Mesenchymal stem cell (in vitro differentiated cells and primary cell): ENCODE measurements around the gene DNAJC8.
A peak's percentile ranks its signal among the peaks of the same experiment; 100 is the strongest.

Experiments used
- DNase-seq: peaks from one replicate; pipeline ENCODE4 v3.0.0-alpha.2; 2013
- H2AFZ ChIP-seq: one replicate; pipeline ENCODE4 v1.6.1; 2013; ENCODE audit warnings: low read depth, mild to moderate bottlenecking, control low read depth, inconsistent platforms, low read length, moderate library complexity
- H2AK5ac ChIP-seq: 2 replicates; pipeline ENCODE4 v1.6.1; 2013; ENCODE audit warnings: low read length, moderate library complexity, mild to moderate bottlenecking, inconsistent platforms; ENCODE audit not compliant: severe bottlenecking
- H2BK120ac ChIP-seq: one replicate; pipeline ENCODE4 v1.6.1; 2013; ENCODE audit warnings: low read depth, mild to moderate bottlenecking, inconsistent platforms, low read length, moderate library complexity
- H2BK12ac ChIP-seq, 2 experiments: one replicate each; pipeline ENCODE4 v1.6.1; 2013; ENCODE audit warnings: inconsistent platforms in 2 of 2, low read length in 2 of 2, mild to moderate bottlenecking in 2 of 2, moderate library complexity in 2 of 2, control low read depth in 1 of 2
- H2BK15ac ChIP-seq: one replicate; pipeline ENCODE4 v1.6.1; 2013; ENCODE audit warnings: mild to moderate bottlenecking, low read depth, inconsistent platforms; ENCODE audit not compliant: poor library complexity, severe bottlenecking
- H2BK5ac ChIP-seq: 2 replicates; pipeline ENCODE4 v1.6.1; 2013; ENCODE audit warnings: low read depth, mild to moderate bottlenecking, low read length, control low read depth, inconsistent platforms; ENCODE audit not compliant: poor library complexity, severe bottlenecking
- H3K14ac ChIP-seq, 2 experiments: one replicate each; pipeline ENCODE4 v1.6.1; 2013; ENCODE audit warnings: inconsistent platforms in 2 of 2, low read length in 2 of 2, control low read depth in 1 of 2, mild to moderate bottlenecking in 1 of 2, moderate library complexity in 1 of 2
- H3K18ac ChIP-seq, 2 experiments: one replicate each; pipeline ENCODE4 v1.6.1; 2013; ENCODE audit warnings: inconsistent platforms in 2 of 2, low read length in 2 of 2, control low read depth in 1 of 2, low read depth in 1 of 2, mild to moderate bottlenecking in 1 of 2
- H3K23ac ChIP-seq, 2 experiments: one replicate each; pipeline ENCODE4 v1.6.1; 2013; ENCODE audit warnings: inconsistent platforms in 2 of 2, low read length in 2 of 2, mild to moderate bottlenecking in 2 of 2, moderate library complexity in 2 of 2, control low read depth in 1 of 2
- H3K27ac ChIP-seq: 2 replicates; pipeline ENCODE4 v1.5.1; 2013; ENCODE audit warnings: mild to moderate bottlenecking, moderate library complexity, low read length, control low read depth, inconsistent platforms; ENCODE audit not compliant: poor library complexity, severe bottlenecking
- H3K27me3 ChIP-seq, 2 experiments: 2 replicates each; pipeline versions ENCODE4 v1.6.1 to v1.7.0; 2013; ENCODE audit warnings: low read length in 2 of 2, mild to moderate bottlenecking in 2 of 2, moderate library complexity in 2 of 2, control low read depth in 1 of 2, inconsistent platforms in 1 of 2; ENCODE audit not compliant: control insufficient read depth in 1 of 2, insufficient read depth in 1 of 2
- H3K36me3 ChIP-seq, 2 experiments: 2 replicates each; pipeline versions ENCODE4 v1.6.1 to v1.7.0; 2013; ENCODE audit warnings: low read length in 2 of 2, control low read depth in 1 of 2, inconsistent platforms in 1 of 2, low read depth in 1 of 2, mild to moderate bottlenecking in 1 of 2; ENCODE audit not compliant: insufficient read depth in 2 of 2, control insufficient read depth in 1 of 2
- H3K4ac ChIP-seq, 2 experiments: one replicate each; pipeline ENCODE4 v1.6.1; 2013; ENCODE audit warnings: inconsistent platforms in 2 of 2, low read length in 2 of 2, mild to moderate bottlenecking in 2 of 2, moderate library complexity in 2 of 2, control low read depth in 1 of 2, low read depth in 1 of 2
- H3K4me1 ChIP-seq: 2 replicates; pipeline ENCODE4 v1.6.1; 2013; ENCODE audit warnings: low read depth, low read length, control low read depth; ENCODE audit not compliant: control insufficient read depth, insufficient read depth
- H3K4me2 ChIP-seq: 2 replicates; pipeline ENCODE4 v1.6.1; 2013; ENCODE audit warnings: low read length, mild to moderate bottlenecking, inconsistent platforms; ENCODE audit not compliant: poor library complexity, severe bottlenecking
- H3K4me3 ChIP-seq, 2 experiments: 2 replicates each; pipeline versions ENCODE4 v1.5.1 to v1.7.0; 2013; ENCODE audit warnings: low read length in 2 of 2, mild to moderate bottlenecking in 2 of 2, control low read depth in 1 of 2, low read depth in 1 of 2; ENCODE audit not compliant: insufficient read depth in 1 of 2
- H3K79me1 ChIP-seq: replicated peaks from 2 replicates; pipeline ENCODE4 v1.6.1; 2013; ENCODE audit warnings: mild to moderate bottlenecking, control low read depth, low read length, inconsistent platforms; ENCODE audit not compliant: poor library complexity, severe bottlenecking
- H3K9ac ChIP-seq: 2 replicates; pipeline ENCODE4 v1.7.0; 2013; ENCODE audit warnings: mild to moderate bottlenecking, low read length, moderate library complexity
- H3K9me3 ChIP-seq: 2 replicates; pipeline ENCODE4 v1.7.0; 2013; ENCODE audit warnings: mild to moderate bottlenecking, low read length; ENCODE audit not compliant: control insufficient read depth
- H4K8ac ChIP-seq: one replicate; pipeline ENCODE4 v1.6.1; 2013; ENCODE audit warnings: inconsistent platforms, mild to moderate bottlenecking, low read length, moderate library complexity
- H4K91ac ChIP-seq: one replicate; pipeline ENCODE4 v1.6.1; 2013; ENCODE audit warnings: mild to moderate bottlenecking, low read length, inconsistent platforms
- WGBS: methylation state at CpG from one replicate; pipeline ENCODE4 v1.1.7; 2013; ENCODE audit warnings: mixed read lengths; 5-methylcytosine and 5-hydroxymethylcytosine counted together

DNAJC8 gene

DNA sequence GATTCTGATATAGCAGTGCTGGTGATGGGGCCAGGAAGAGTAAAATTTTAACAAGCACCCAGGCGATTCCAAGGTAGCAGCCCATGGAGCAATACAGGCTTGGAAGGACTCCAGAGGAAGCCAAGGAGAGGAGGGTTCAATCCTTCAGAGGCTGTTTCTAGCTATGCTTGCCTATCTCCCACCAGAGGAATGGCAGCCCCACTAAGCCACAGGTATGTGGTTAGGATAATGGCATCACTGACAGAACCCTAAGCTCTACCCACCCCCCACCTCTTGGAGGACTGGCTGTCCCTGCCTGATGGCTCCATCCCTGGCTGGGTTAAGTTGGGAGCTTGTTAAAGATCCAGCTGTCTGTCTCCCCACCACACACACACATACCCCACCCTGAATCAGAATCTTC, 37.0 kb downstream of the DNAJC8 start:
- no peak overlapping the region for H2BK5ac ChIP-seq
- H3K4me1 ChIP-seq: peaks cover 16% of the 10 kb centered on the region
- 100% methylated on average over 1 of the region's 1 CpG for WGBS
- no peak for DNase-seq
- no peak overlapping the region for H2BK12ac ChIP-seq
- H3K4me3 ChIP-seq: no peak overlapping the region
- no peak overlapping the region for H2AFZ ChIP-seq
- no peak overlapping the region for H3K9ac ChIP-seq
- H2BK120ac ChIP-seq: no peak overlapping the region
- H3K18ac ChIP-seq: no peak overlapping the region
- H3K4ac ChIP-seq: peak overlapping the region in 1 of 2 experiments; percentile 64
- H4K8ac ChIP-seq: no peak overlapping the region
- no peaks in the 10 kb centered on the region for H3K79me1 ChIP-seq
- no peak overlapping the region for H2BK15ac ChIP-seq
- no peak overlapping the region for H3K14ac ChIP-seq
- H4K91ac ChIP-seq: no peak overlapping the region
- H3K27me3 ChIP-seq: no peaks in the 10 kb centered on the region
- H3K27ac ChIP-seq: no peak overlapping the region
- H3K23ac ChIP-seq: no peak overlapping the region
- no peaks in the 10 kb centered on the region for H3K9me3 ChIP-seq
- peaks cover 24 to 27% of the 10 kb centered on the region in 2 experiments for H3K36me3 ChIP-seq
- no peak overlapping the region for H3K4me2 ChIP-seq
- no peak overlapping the region for H2AK5ac ChIP-seq

DNA sequence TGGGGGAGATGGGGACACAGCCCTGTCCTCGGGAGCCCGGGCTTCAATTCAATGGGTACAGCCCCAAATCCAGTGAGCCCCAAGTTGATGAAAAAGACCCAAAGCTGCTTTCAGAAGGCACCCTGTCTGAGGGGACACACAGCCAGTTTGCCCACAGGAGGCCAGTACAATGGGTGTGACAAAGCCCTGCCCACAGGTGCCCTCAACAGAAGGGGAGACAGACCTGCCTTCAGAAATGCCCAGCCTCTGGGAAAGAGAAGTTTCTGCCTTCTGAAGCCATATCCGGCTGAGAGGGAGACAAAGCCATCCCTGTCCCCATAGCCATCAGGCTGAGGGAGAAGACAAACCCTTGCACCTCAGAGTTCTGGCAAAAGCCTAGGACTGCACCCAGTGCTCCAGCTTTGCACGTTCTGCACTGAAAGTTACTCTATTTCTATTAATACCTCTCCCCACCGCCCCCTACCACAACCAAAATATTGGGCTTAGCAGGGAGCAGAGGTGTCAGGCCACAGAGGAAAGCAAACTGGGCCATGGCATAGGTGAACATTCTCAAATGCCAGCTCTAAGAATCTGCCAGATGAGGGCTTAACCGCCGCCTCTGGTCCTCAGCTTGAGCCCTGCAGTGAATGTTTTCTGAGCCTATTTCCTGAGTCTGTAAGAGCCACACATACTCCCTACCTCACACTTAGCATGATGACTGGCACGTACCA, 38.3 kb downstream of the DNAJC8 start:
- Histone ChIP-seq H3K18ac (no peak overlapping the region), H3K9me3 (no peaks in the 10 kb centered on the region), H3K4me1 (peaks cover 17% of the 10 kb centered on the region), H2AFZ (no peak overlapping the region), H3K4me3 (no peak overlapping the region), H3K4me2 (no peak overlapping the region), H3K79me1 (no peaks in the 10 kb centered on the region), H2AK5ac (no peak overlapping the region), H4K8ac (no peak overlapping the region), H3K4ac (no peak overlapping the region), H2BK15ac (no peak overlapping the region), H3K27me3 (no peaks in the 10 kb centered on the region), H3K14ac (no peak overlapping the region), H3K9ac (no peak overlapping the region), H2BK5ac (no peak overlapping the region), H3K23ac (no peak overlapping the region), H2BK120ac (no peak overlapping the region), H4K91ac (peak overlapping the region; percentile 41), H3K36me3 (peaks cover 15 to 17% of the 10 kb centered on the region in 2 experiments), H3K27ac (no peak overlapping the region), H2BK12ac (no peak overlapping the region)
- no peak for DNase-seq
- WGBS: 95% methylated on average over 8 of the region's 8 CpGs

DNA sequence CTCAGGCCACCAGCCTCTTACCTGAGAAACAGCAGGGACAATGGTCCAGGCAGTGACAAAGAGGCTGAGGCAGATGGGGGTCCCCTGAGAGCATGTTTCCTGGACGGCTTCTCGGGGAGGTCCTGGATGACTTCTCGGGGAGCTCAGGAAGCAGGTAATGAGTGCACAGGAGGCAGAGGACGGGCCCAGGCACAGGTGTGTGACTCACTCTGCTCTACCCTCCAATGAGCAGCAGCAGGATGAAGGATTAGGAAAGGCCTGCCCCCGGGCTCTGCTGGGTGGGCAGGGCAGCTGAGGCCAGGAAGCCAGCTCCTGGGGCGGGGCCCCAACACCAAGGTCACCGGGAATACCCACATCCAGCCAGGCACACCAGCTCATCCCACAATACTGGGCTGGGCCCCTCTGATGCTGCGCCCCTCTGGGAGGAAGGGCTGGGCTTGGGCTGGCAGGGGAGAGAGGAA, 39.1 kb downstream of the DNAJC8 start:
- no peaks in the 10 kb centered on the region for H3K79me1 ChIP-seq
- no peak overlapping the region for H3K4ac ChIP-seq
- no peak overlapping the region for H2AK5ac ChIP-seq
- no peak overlapping the region for H3K18ac ChIP-seq
- DNase-seq: no peak
- H3K23ac ChIP-seq: no peak overlapping the region
- peaks cover 17% of the 10 kb centered on the region for H3K4me1 ChIP-seq
- no peak overlapping the region for H2BK120ac ChIP-seq
- H2BK15ac ChIP-seq: no peak overlapping the region
- H3K9me3 ChIP-seq: no peaks in the 10 kb centered on the region
- no peak overlapping the region for H3K14ac ChIP-seq
- no peak overlapping the region for H3K27ac ChIP-seq
- H3K36me3 ChIP-seq: peaks cover 8 to 10% of the 10 kb centered on the region in 2 experiments
- 90% methylated on average over 5 of the region's 8 CpGs for WGBS
- no peaks in the 10 kb centered on the region for H3K27me3 ChIP-seq
- no peak overlapping the region for H2AFZ ChIP-seq
- H2BK12ac ChIP-seq: no peak overlapping the region
- H3K4me2 ChIP-seq: no peak overlapping the region
- no peak overlapping the region for H3K4me3 ChIP-seq
- H4K91ac ChIP-seq: peak overlapping the region; percentile 39
- H4K8ac ChIP-seq: no peak overlapping the region
- no peak overlapping the region for H2BK5ac ChIP-seq
- no peak overlapping the region for H3K9ac ChIP-seq

DNA sequence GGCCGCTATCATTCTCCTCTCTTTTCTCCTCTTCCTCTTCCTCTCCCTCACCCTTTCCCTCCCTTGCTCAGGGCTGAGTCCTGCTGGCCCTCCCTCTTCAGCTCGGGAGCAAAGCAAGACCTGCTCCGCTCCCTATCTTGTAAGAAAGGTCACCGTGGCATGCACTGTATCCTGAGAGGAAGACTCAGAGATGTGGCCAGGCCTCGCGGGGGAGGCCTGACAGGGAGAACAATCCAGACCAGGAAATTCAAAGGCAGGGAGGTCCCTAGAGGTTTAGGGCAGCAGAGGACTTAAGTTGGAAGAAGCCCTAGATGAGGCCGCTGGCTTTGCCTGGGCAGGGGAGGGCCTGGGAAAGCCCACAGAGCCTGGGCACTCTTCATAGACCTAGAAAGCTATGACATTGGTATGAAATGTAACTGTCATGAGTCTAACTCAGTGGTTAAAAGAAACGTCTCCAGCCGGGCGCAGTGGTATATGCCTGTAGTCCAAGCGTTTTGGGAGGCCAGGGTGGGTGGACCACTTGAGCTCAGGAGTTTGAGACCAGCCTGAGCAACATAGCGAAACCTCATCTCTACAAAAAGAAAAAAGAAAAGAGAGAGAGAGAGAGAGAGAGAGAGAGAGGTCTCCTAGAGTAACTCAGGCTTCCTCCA, 41.7 kb downstream of the DNAJC8 start:
- 73% methylated on average over 11 of the region's 12 CpGs for WGBS
- peaks cover 5% of the 10 kb centered on the region for H3K4me1 ChIP-seq
- peak overlapping the region; percentile 36 for H2AFZ ChIP-seq
- peak overlapping the region; percentile 11 for H2BK120ac ChIP-seq
- peak overlapping the region; percentile 19 for H4K8ac ChIP-seq
- H3K4ac ChIP-seq: peak overlapping the region; percentile 40 to 46
- no peak overlapping the region for H2BK15ac ChIP-seq
- H3K79me1 ChIP-seq: no peaks in the 10 kb centered on the region
- H3K14ac ChIP-seq: no peak overlapping the region
- no peak overlapping the region for H3K27ac ChIP-seq
- no peaks in the 10 kb centered on the region for H3K9me3 ChIP-seq
- H3K4me2 ChIP-seq: no peak overlapping the region
- peak overlapping the region; percentile 45 for H2AK5ac ChIP-seq
- no peak overlapping the region for H4K91ac ChIP-seq
- no peak overlapping the region for H3K9ac ChIP-seq
- no peaks in the 10 kb centered on the region for H3K27me3 ChIP-seq
- H3K18ac ChIP-seq: peak overlapping the region in 1 of 2 experiments; percentile 37
- H2BK12ac ChIP-seq: peak overlapping the region in 1 of 2 experiments; percentile 6
- peaks cover 0 to 4% of the 10 kb centered on the region in 2 experiments for H3K36me3 ChIP-seq
- no peak for DNase-seq
- no peak overlapping the region for H2BK5ac ChIP-seq
- no peak overlapping the region for H3K23ac ChIP-seq
- no peak overlapping the region for H3K4me3 ChIP-seq
